Chondrocyte (in vitro differentiated cells): ENCODE measurements around the gene SMIM24. TPM values are rescaled to one million over a fixed set of nuclear protein-coding genes. Genes with fewer than 3 reads are reported as not detected.

Experiments
- DNase-seq: peaks from one replicate; pipeline ENCODE4 v3.0.0; 2021; ENCODE audit warnings: mixed read lengths, low spot score
- H3K27ac Mint-ChIP-seq: one replicate; pipeline ENCODE4 v1.8.0; 2021; ENCODE audit warnings: mild to moderate bottlenecking, moderate library complexity, mixed read lengths; ENCODE audit not compliant: unreplicated experiment
- H3K27me3 Mint-ChIP-seq: 2 replicates; pipeline ENCODE4 v1.8.0; 2021; ENCODE audit warnings: low read depth, mixed read lengths
- H3K36me3 Mint-ChIP-seq: 2 replicates; pipeline ENCODE4 v1.8.0; 2021; ENCODE audit warnings: low read depth, mixed read lengths
- H3K4me1 Mint-ChIP-seq: 2 replicates; pipeline ENCODE4 v1.8.0; 2021; ENCODE audit warnings: low read depth, mild to moderate bottlenecking, mixed read lengths
- H3K4me3 Mint-ChIP-seq: one replicate; pipeline ENCODE4 v1.8.0; 2021; ENCODE audit warnings: mild to moderate bottlenecking, moderate library complexity, mixed read lengths; ENCODE audit not compliant: unreplicated experiment
- H3K9me3 Mint-ChIP-seq: 2 replicates; pipeline ENCODE4 v1.8.0; 2021; ENCODE audit warnings: low read depth, mixed read lengths
- CTCF ChIP-seq: fragments of 200-600 bp; sonication (generic); IDR thresholded peaks from 2 replicates; pipeline ENCODE4 v1.5.0; 2021; ENCODE audit warnings: antibody characterized with exemption, mild to moderate bottlenecking, moderate library complexity
- total RNA-seq: library from RNA; stranded (reverse); gene quantifications from 3 replicates; pipeline ENCODE4 v1.2.1, GENCODE V29; 2021

SMIM24 gene
- total RNA-seq, 1 donor from 2014 or later, result not detected

GRCh38 chr19:3462991-3463713 is 17.2 kb downstream of the SMIM24 start:
- no peak for TF ChIP-seq CTCF
- Mint-ChIP-seq H3K36me3 (peaks cover 9% of the 10 kb centered on the region), H3K27ac (peak overlapping the region; percentile 28), H3K4me3 (no peak overlapping the region), H3K27me3 (no peaks in the 10 kb centered on the region), H3K4me1 (peaks cover 44% of the 10 kb centered on the region), H3K9me3 (no peaks in the 10 kb centered on the region)
- DNase-seq, result no peak

DNA sequence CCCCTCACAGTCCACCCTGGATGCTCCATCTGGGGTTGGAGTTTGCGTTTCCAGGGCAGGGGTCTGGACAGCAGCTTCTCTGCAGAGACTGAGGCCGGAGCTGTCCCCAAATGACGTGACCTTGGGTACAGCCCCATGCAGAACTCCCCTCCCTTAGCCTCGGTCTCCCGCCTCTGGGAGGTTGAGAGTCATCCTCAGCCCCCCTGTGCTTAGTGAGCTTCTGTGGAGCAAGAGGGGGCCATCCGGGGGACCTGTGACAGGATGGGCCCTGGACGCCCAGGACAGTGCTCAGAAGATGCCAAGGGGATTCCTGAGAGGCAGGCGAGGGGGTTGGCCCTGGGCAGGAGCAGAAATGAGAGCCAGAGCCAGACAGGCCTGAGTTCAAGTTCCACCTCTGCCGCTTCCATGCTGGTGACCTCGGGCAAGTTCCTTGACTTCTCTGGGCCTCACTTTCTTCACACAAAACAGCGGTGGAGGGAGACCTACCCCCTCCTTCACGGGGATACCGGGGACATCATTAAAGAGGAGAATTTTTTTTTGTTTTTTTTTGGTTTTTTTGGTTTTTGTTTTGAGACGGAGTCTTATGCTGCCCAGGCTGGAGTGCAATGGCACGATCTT is 20.3 kb downstream of the SMIM24 start:
- H3K36me3 Mint-ChIP-seq, result peaks cover 5% of the 10 kb centered on the region
- H3K27me3 Mint-ChIP-seq, result no peaks in the 10 kb centered on the region
- no peak for TF ChIP-seq CTCF
- H3K27ac Mint-ChIP-seq, result peak overlapping the region; percentile 99
- DNase-seq, result no peak
- H3K9me3 Mint-ChIP-seq, result no peaks in the 10 kb centered on the region
- H3K4me3 Mint-ChIP-seq, result no peak overlapping the region
- H3K4me1 Mint-ChIP-seq, result peaks cover 45% of the 10 kb centered on the region

DNA sequence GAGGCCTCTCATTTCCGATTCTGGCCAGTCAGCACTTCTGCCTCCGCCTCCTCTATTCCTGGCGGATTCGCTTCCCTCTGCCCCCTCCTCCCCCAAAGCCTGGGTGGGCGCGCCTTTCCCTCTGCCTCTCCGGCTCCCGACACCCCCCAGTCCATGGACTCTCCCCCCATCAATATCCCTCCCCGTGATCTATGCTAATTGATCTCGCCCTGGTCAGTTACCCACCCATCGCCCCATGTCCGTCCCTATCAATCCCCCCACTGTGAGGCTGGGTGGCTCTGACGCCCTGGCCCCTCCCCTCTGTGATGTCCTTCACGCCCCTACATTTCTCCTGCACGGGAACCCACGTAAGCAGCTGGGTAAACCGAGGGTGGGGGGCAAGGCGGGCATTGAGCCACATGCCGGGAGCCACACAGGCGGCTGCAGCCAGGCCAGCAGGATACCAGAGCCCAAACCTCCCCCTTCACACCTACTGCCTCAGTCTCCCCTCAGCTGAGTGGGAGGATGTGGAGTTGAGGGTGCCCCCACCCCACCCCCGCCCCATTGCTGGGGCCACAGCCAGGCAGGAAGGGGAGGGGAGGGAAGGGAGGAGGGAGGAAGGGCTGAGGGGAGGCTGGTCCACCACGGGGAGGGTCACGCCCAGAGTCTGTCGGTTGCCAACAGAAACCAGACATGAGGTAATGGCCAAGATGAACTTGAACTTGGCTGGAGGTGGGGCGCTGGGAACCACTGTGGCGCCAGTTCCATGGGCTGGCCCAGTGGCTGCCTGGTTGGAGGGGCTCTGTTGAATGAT is 21.0 kb downstream of the SMIM24 start:
- Mint-ChIP-seq H3K4me3 (peak overlapping the region; percentile 57), H3K4me1 (peaks cover 45% of the 10 kb centered on the region), H3K36me3 (peaks cover 6% of the 10 kb centered on the region), H3K27ac (peak overlapping the region; percentile 99), H3K9me3 (no peaks in the 10 kb centered on the region), H3K27me3 (no peaks in the 10 kb centered on the region)
- no peak for TF ChIP-seq CTCF
- DNase-seq, result no peak

- Mint-ChIP-seq H3K9me3 (no peaks in the 10 kb centered on the region), H3K27me3 (no peaks in the 10 kb centered on the region), H3K36me3 (peaks cover 6% of the 10 kb centered on the region), H3K27ac (peak overlapping the region; percentile 99), H3K4me1 (peaks cover 45% of the 10 kb centered on the region), H3K4me3 (peak overlapping the region; percentile 57)
- DNase-seq, result no peak
- no peak for TF ChIP-seq CTCF
Measured at GRCh38 chr19:3458229-3459088, 21.9 kb downstream of the SMIM24 start.
